Measurements from ENCODE around the gene AXIN1. TPM values are rescaled to one million over a fixed set of nuclear protein-coding genes. Genes with fewer than 3 reads are reported as not detected.

The AXIN1 gene
- total RNA-seq, 1 donor from 2014 or later: 22.4 TPM

DNA sequence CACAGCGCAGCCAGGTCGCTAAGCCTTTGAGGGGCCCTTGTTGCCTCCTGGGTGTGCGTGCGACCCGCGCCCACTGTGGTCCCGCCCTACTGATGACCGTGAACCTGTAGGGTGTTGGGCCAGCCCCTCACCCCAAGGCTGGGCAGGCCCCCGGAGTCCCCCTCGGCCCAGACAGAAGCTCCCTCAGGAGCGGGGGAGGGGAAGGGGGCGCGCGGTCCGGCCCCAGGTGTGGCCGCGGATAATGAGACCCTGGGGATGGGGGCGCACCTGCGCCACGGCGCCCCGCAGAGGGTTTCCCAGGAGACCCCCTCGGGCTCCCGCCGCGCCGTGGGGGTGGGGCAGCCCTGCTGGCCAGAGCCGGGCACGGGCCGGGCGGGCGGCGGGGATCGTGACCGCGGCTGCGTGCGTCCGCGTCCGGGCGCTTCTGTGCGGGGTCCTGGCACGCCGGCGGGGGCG lies 72.5 kb downstream of the AXIN1 start:
- DNase-seq: no peak
- Histone ChIP-seq H3K27ac (no peak overlapping the region), H3K36me3 (no peaks in the 10 kb centered on the region), H3K9me3 (no peaks in the 10 kb centered on the region), H3K27me3 (ENCODE audit: low read depth) (peaks cover 39% of the 10 kb centered on the region), H3K4me3 (no peak overlapping the region), H3K4me1 (peaks cover 11% of the 10 kb centered on the region)
- no peak for ATAC-seq
- intact Hi-C loops (cut with DNase I): no loop called here
- TF ChIP-seq CTCF (IDR thresholded peaks at IDR 0.05): no peak

- TF ChIP-seq CTCF (IDR thresholded peaks at IDR 0.05): no peak
- Histone ChIP-seq H3K9me3 (no peaks in the 10 kb centered on the region), H3K4me3 (no peak overlapping the region), H3K27ac (no peak overlapping the region), H3K36me3 (no peaks in the 10 kb centered on the region), H3K4me1 (peaks cover 15% of the 10 kb centered on the region), H3K27me3 (ENCODE audit: low read depth) (peaks cover 44% of the 10 kb centered on the region)
- ATAC-seq: no peak
- intact Hi-C loops (cut with DNase I): no loop called here
- DNase-seq: no peak
Observed at GRCh38 chr16:279531-279930, 73.0 kb downstream of the AXIN1 start.

DNA sequence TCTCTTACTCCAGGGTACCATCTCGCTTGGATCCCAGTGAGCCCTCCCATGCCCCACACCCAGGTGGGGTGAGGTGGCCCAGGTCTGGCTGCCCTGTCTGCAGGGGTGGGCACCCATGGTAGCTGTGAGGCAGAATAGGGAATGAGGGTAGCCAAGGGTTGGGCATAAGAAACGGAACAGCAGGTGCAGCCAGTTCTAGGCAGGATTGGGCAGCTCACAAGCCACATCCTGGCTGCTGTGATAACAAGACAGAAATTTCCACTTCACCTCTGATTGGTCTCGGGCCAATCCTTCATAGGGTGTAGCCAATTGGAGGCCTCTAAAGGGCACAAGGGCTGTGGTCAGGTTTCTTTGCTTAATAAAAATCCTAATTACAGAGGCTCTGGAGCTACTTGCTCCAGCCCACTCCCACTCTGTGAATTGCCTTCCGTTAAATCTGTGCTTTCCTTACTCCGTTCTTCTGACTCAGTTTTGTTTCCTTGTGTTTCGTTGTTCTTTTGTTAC lies 73.6 kb downstream of the AXIN1 start:
- H3K36me3 ChIP-seq: no peaks in the 10 kb centered on the region
- H3K27ac ChIP-seq: no peak overlapping the region
- DNase-seq (no peak), ATAC-seq (peak; percentile 22 to 37)
- peaks cover 15% of the 10 kb centered on the region for H3K4me1 ChIP-seq
- no peak overlapping the region for H3K4me3 ChIP-seq
- intact Hi-C loops (cut with DNase I): no loop called here
- peaks cover 50% of the 10 kb centered on the region for H3K27me3 ChIP-seq (ENCODE audit: low read depth)
- no peak for TF ChIP-seq CTCF (IDR thresholded peaks at IDR 0.05)
- no peaks in the 10 kb centered on the region for H3K9me3 ChIP-seq

DNA sequence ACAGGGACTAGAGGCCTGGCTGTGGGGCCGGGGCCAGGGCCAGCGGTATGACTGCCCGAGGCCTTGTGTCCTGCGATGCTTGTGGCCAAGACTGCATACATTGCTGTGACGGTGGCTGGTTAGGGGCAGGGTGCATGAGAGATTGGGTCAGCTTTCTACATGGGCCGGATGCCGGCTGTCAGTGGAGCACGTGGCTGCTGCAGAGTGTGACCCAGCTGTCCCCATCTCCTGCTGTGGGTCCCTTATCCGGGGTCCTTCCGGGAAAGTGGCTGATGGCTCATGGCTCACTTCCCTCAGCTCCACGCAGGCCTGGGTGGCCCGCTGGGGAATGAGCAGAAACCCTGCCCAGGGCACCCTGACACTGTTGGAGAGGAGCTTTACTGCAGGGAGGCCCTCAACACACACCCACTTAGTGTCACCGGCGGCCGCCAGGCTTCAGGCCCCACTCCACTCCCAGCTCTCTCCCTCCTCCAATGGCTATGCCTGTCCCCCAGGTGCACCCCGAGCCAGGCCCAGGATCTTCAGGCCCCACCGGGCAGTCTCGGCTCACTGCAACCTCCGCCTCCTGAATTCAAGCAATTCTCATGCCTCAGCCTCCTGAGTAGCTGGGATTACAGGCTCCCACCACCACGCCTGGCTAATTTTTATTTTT lies 76.0 kb downstream of the AXIN1 start:
- Histone ChIP-seq H3K27me3 (ENCODE audit: low read depth) (peaks cover 48% of the 10 kb centered on the region), H3K4me1 (peaks cover 15% of the 10 kb centered on the region), H3K27ac (no peak overlapping the region), H3K9me3 (no peaks in the 10 kb centered on the region), H3K4me3 (peak overlapping the region; percentile 58), H3K36me3 (no peaks in the 10 kb centered on the region)
- no peak for TF ChIP-seq CTCF (IDR thresholded peaks at IDR 0.05)
- DNase-seq: no peak
- intact Hi-C loops (cut with DNase I): no loop called here
- no peak for ATAC-seq

GRCh38 chr16:275786-276232 lies 76.7 kb downstream of the AXIN1 start, which contains the start of gene RGS11:
Gene RGS11, minus strand, starts transcription at chr16:275944. Its CDS starts 33 bp downstream, at chr16:275911.
- Histone ChIP-seq H3K36me3 (no peaks in the 10 kb centered on the region), H3K27me3 (ENCODE audit: low read depth) (peaks cover 41% of the 10 kb centered on the region), H3K27ac (no peak within 1 kb of the TSS), H3K4me1 (peaks cover 10% of the 10 kb centered on the region), H3K4me3 (peak within 1 kb of the TSS; percentile 58), H3K9me3 (no peaks in the 10 kb centered on the region)
- DNase-seq (no peak), ATAC-seq (peak in 1 of 2 donors; percentile 17)
- intact Hi-C loops (cut with DNase I): no loop called here
- no peak for TF ChIP-seq CTCF (IDR thresholded peaks at IDR 0.05)

All from lower lobe of right lung (tissue), 2 donors.